SK-N-SH treated with all-trans-retinoic acid at 6 μM for 48 hours (cell line): ENCODE results near the gene CTNNBL1.

Experiments used
- ATAC-seq: fragments of 200-7000 bp; cut with Tn5 transposase; 3 replicates; pipeline ENCODE4 v1.9.1; 2020; ENCODE audit warnings: mild to moderate bottlenecking, moderate library complexity
- ARNTL ChIP-seq: fragments of 450-650 bp; formaldehyde crosslinking; IDR thresholded peaks from 2 replicates; pipeline ENCODE4 v1.5.0; 2020; ENCODE audit warnings: low read depth, mild to moderate bottlenecking, moderate library complexity, borderline replicate concordance
- BACH2 ChIP-seq: fragments of 250-450 bp; sonication (Bioruptor Pico); IDR thresholded peaks from 2 replicates; pipeline ENCODE4 v1.9.0; 2021; ENCODE audit warnings: mild to moderate bottlenecking, borderline replicate concordance
- CREB5 ChIP-seq: fragments of 250-450 bp; sonication (Bioruptor Pico); IDR thresholded peaks from 2 replicates; pipeline ENCODE4 v1.5.1; 2020; ENCODE audit warnings: low read depth, mild to moderate bottlenecking, moderate library complexity
- CSDC2 ChIP-seq: fragments of 250-450 bp; sonication (Bioruptor Pico); IDR thresholded peaks from 2 replicates; pipeline ENCODE4 v1.5.0; 2020; ENCODE audit warnings: mild to moderate bottlenecking, moderate library complexity
- CSRNP3 ChIP-seq: fragments of 250-450 bp; sonication (Bioruptor Pico); IDR thresholded peaks from 2 replicates; pipeline ENCODE4 v1.5.1; 2021; ENCODE audit warnings: mild to moderate bottlenecking, moderate library complexity
- ESRRG ChIP-seq: fragments of 250-450 bp; sonication (Bioruptor Pico); IDR thresholded peaks from 2 replicates; pipeline ENCODE4 v1.6.1; 2021; ENCODE audit warnings: mild to moderate bottlenecking
- ISL1 ChIP-seq: fragments of 250-450 bp; sonication (Bioruptor Pico); IDR thresholded peaks from 2 replicates; pipeline ENCODE4 v2.1.2; 2022; ENCODE audit warnings: mild to moderate bottlenecking, moderate library complexity
- PATZ1 ChIP-seq: fragments of 250-450 bp; sonication (Bioruptor Pico); IDR thresholded peaks from 2 replicates; pipeline ENCODE4 v1.8.0; 2020; ENCODE audit warnings: mild to moderate bottlenecking, moderate library complexity, borderline replicate concordance
- POU6F1 ChIP-seq: fragments of 250-450 bp; sonication (Bioruptor Pico); IDR thresholded peaks from 2 replicates; pipeline ENCODE4 v1.8.0; 2021; ENCODE audit warnings: low read depth, mild to moderate bottlenecking, moderate library complexity, borderline replicate concordance
- PPARA ChIP-seq: fragments of 250-450 bp; sonication (Bioruptor Pico); IDR thresholded peaks from 2 replicates; pipeline ENCODE4 v1.5.0; 2020; ENCODE audit warnings: mild to moderate bottlenecking, borderline replicate concordance
- RARB ChIP-seq: fragments of 250-450 bp; sonication (Bioruptor Pico); IDR thresholded peaks from 2 replicates; pipeline ENCODE4 v1.8.0; 2021; ENCODE audit warnings: mild to moderate bottlenecking, moderate library complexity
- SNAI2 ChIP-seq: fragments of 250-450 bp; sonication (Bioruptor Pico); IDR thresholded peaks from 2 replicates; pipeline ENCODE4 v1.5.0; 2020; ENCODE audit warnings: mild to moderate bottlenecking, moderate library complexity
- TCF4 ChIP-seq: fragments of 250-450 bp; sonication (Bioruptor Pico); IDR thresholded peaks from 2 replicates; pipeline ENCODE4 v1.8.0; 2021; ENCODE audit warnings: mild to moderate bottlenecking, moderate library complexity, borderline replicate concordance
- TOX ChIP-seq: fragments of 250-450 bp; sonication (Bioruptor Pico); IDR thresholded peaks from 2 replicates; pipeline ENCODE4 v1.8.0; 2021; ENCODE audit warnings: mild to moderate bottlenecking, moderate library complexity, borderline replicate concordance
- ZC3H10 ChIP-seq: fragments of 250-450 bp; sonication (Bioruptor Pico); IDR thresholded peaks from 2 replicates; pipeline ENCODE4 v1.5.1; 2021; ENCODE audit warnings: mild to moderate bottlenecking, moderate library complexity
- ZFP3 ChIP-seq: fragments of 250-450 bp; sonication (Bioruptor Pico); IDR thresholded peaks from 2 replicates; pipeline ENCODE4 v1.5.0; 2020; ENCODE audit warnings: mild to moderate bottlenecking, moderate library complexity
- ZFP30 ChIP-seq: fragments of 450-650 bp; formaldehyde crosslinking; IDR thresholded peaks from 2 replicates; pipeline ENCODE4 v1.5.0; 2022; ENCODE audit warnings: mild to moderate bottlenecking, moderate library complexity
- ZNF565 ChIP-seq: fragments of 450-650 bp; formaldehyde crosslinking; conservative IDR thresholded peaks from 2 replicates; pipeline ENCODE4 v1.5.0; 2020; ENCODE audit warnings: low read depth, mild to moderate bottlenecking, moderate library complexity
- ZNF70 ChIP-seq: fragments of 450-650 bp; formaldehyde crosslinking; IDR thresholded peaks from 2 replicates; pipeline ENCODE4 v1.5.0; 2020; ENCODE audit warnings: mild to moderate bottlenecking, moderate library complexity

Gene CTNNBL1

GRCh38 chr20:37845878-37846277, 152.0 kb downstream of the CTNNBL1 start:
- TF ChIP-seq TCF4 (CRISPR knock-in tag): no peak
- no peak for TF ChIP-seq CREB5 (CRISPR knock-in tag)
- TF ChIP-seq PPARA (CRISPR knock-in tag): no peak
- no peak for TF ChIP-seq ZNF565 (CRISPR knock-in tag)
- no peak for TF ChIP-seq ARNTL
- TF ChIP-seq ZNF70 (CRISPR knock-in tag): no peak
- ATAC-seq: no peak

- no peak for ATAC-seq
Measured at GRCh38 chr20:37846573-37846972, 152.7 kb downstream of the CTNNBL1 start.

GRCh38 chr20:37848706-37849105, 154.9 kb downstream of the CTNNBL1 start:
- no peak for ATAC-seq

More at GRCh38 chr20:37846573-37846972, 152.7 kb downstream of the CTNNBL1 start:
- no peak for TF ChIP-seq ZC3H10 (CRISPR knock-in tag)

GRCh38 chr20:37849156-37849555, 155.3 kb downstream of the CTNNBL1 start:
- no peak for TF ChIP-seq ZFP30 (CRISPR knock-in tag)
- TF ChIP-seq ZNF565 (CRISPR knock-in tag): no peak
- no peak for TF ChIP-seq RARB (CRISPR knock-in tag)
- no peak for TF ChIP-seq ISL1 (CRISPR knock-in tag)
- TF ChIP-seq PPARA (CRISPR knock-in tag): no peak
- TF ChIP-seq SNAI2: no peak
- no peak for TF ChIP-seq ARNTL
- no peak for TF ChIP-seq POU6F1
- no peak for TF ChIP-seq BACH2 (CRISPR knock-in tag)
- TF ChIP-seq CREB5 (CRISPR knock-in tag): no peak
- TF ChIP-seq TCF4 (CRISPR knock-in tag): no peak
- TF ChIP-seq ESRRG: no peak
- TF ChIP-seq TOX (CRISPR knock-in tag): no peak
- no peak for TF ChIP-seq CSDC2 (CRISPR knock-in tag)
- TF ChIP-seq ZFP3: no peak
- no peak for TF ChIP-seq CSRNP3 (CRISPR knock-in tag)
- no peak for TF ChIP-seq PATZ1 (CRISPR knock-in tag)
- ATAC-seq: no peak

More at GRCh38 chr20:37848706-37849105, 154.9 kb downstream of the CTNNBL1 start:
- TF ChIP-seq ZNF70 (CRISPR knock-in tag): no peak
- no peak for TF ChIP-seq CREB5 (CRISPR knock-in tag)
- no peak for TF ChIP-seq ARNTL
- TF ChIP-seq POU6F1: no peak
